Spinal cord (tissue), 10 donors: ENCODE data around the gene ESAM. TPM values are rescaled to one million over a fixed set of nuclear protein-coding genes. Genes with fewer than 3 reads are reported as not detected.
A peak's percentile ranks its signal among the peaks of the same experiment; 100 is the strongest.
"Not testable (repeated sequence)": the region's sequence is repeated elsewhere in the genome, so short reads cannot be mapped to it uniquely, and the experiment has no call there.

Source experiments
- DNase-seq, 6 donors: peaks; one replicate each; pipeline versions ENCODE4 v3.0.0 to v3.0.0-alpha.2; 2013 to 2015; ENCODE audit warnings: low spot score in 6 of 6, low read depth in 4 of 6
- H3K27ac ChIP-seq: one replicate; pipeline ENCODE4 v1.5.1; 2013; ENCODE audit warnings: low read depth, low read length, control low read depth
- H3K27me3 ChIP-seq: one replicate; pipeline ENCODE4 v1.6.1; 2013; ENCODE audit warnings: low read length; ENCODE audit not compliant: control insufficient read depth, insufficient read depth
- H3K36me3 ChIP-seq: one replicate; pipeline ENCODE4 v1.6.1; 2013; ENCODE audit warnings: low read length; ENCODE audit not compliant: control insufficient read depth, insufficient read depth
- H3K4me1 ChIP-seq: one replicate; pipeline ENCODE4 v1.6.1; 2013; ENCODE audit warnings: low read length; ENCODE audit not compliant: control insufficient read depth, insufficient read depth
- H3K4me3 ChIP-seq: one replicate; pipeline ENCODE4 v1.5.1; 2013; ENCODE audit warnings: low read depth, low read length, control low read depth
- H3K9me3 ChIP-seq: one replicate; pipeline ENCODE4 v1.6.1; 2013; ENCODE audit warnings: low read length; ENCODE audit not compliant: control insufficient read depth, insufficient read depth
- WGBS: methylation state at CpG from one replicate; pipeline ENCODE4 v1.1.5; 2013; ENCODE audit warnings: missing lambda C conversion rate; ENCODE audit not compliant: insufficient coverage; 5-methylcytosine and 5-hydroxymethylcytosine counted together
- polyA plus RNA-seq, 2 donors: library from polyadenylated mRNA; unstranded; fragments of 120-200 nt; gene quantifications; one replicate each; pipeline ENCODE4 v1.2.1, GENCODE V29; 2013; ENCODE audit not compliant: insufficient read length in 2 of 2
- total RNA-seq, 2 donors: library from RNA; depleted of rRNA in 1 of 2; stranded (reverse); fragments of 120-200 nt in 1 of 2; fragments of >200 nt in 1 of 2; gene quantifications; one replicate each; pipeline versions ENCODE4 v1.2.3 to v1.2.4, GENCODE V29; 2013 to 2014
- donor health status: healthy.

The ESAM gene
- total and polyA plus RNA-seq, 4 donors = 9.5 to 43.1 (median 30.7) TPM

- Histone ChIP-seq H3K27ac (no peak overlapping the region), H3K36me3 (no peaks in the 10 kb centered on the region), H3K9me3 (no peaks in the 10 kb centered on the region), H3K27me3 (no peaks in the 10 kb centered on the region), H3K4me1 (no peaks in the 10 kb centered on the region), H3K4me3 (no peak overlapping the region)
- no peak for DNase-seq
- WGBS = 79% methylated on average over 2 of the region's 2 CpGs
These were observed 16.2 kb upstream of the ESAM start for GRCh38 chr11:124778281-124778680.

- H3K27ac ChIP-seq = no peak overlapping the region
- no peak for DNase-seq
- H3K27me3 ChIP-seq = no peaks in the 10 kb centered on the region
- H3K36me3 ChIP-seq = peaks cover 4% of the 10 kb centered on the region
- H3K4me1 ChIP-seq = no peaks in the 10 kb centered on the region
- H3K4me3 ChIP-seq = no peak overlapping the region
- H3K9me3 ChIP-seq = no peaks in the 10 kb centered on the region
- WGBS = 92% methylated on average over 6 of the region's 7 CpGs
These were observed 15.0 kb upstream of the ESAM start for GRCh38 chr11:124776865-124777645.

- not testable (repeated sequence) for H3K4me1 ChIP-seq, H3K9me3 ChIP-seq, H3K27me3 ChIP-seq, H3K4me3 ChIP-seq, H3K27ac ChIP-seq, DNase-seq
- peaks cover 21% of the 10 kb centered on the region for H3K36me3 ChIP-seq
- 100% methylated on average over 5 of the region's 6 CpGs for WGBS
These were observed 8.9 kb upstream of the ESAM start for GRCh38 chr11:124770959-124771358.

- Histone ChIP-seq H3K27ac (no peak overlapping the region), H3K36me3 (peaks cover 21% of the 10 kb centered on the region), H3K9me3 (no peaks in the 10 kb centered on the region), H3K4me3 (no peak overlapping the region), H3K27me3 (no peaks in the 10 kb centered on the region), H3K4me1 (no peaks in the 10 kb centered on the region)
- no peak for DNase-seq
- 98% methylated on average over 8 of the region's 8 CpGs for WGBS
These were observed 8.0 kb upstream of the ESAM start for GRCh38 chr11:124769806-124770774.

GRCh38 chr11:124768914-124769313 is 6.8 kb upstream of the ESAM start:
- WGBS = 87% methylated on average over 5 of the region's 8 CpGs
- H3K27ac ChIP-seq = no peak overlapping the region
- H3K4me1 ChIP-seq = no peaks in the 10 kb centered on the region
- no peak for DNase-seq
- H3K9me3 ChIP-seq = no peaks in the 10 kb centered on the region
- H3K4me3 ChIP-seq = no peak overlapping the region
- H3K27me3 ChIP-seq = no peaks in the 10 kb centered on the region
- peaks cover 21% of the 10 kb centered on the region for H3K36me3 ChIP-seq

DNA sequence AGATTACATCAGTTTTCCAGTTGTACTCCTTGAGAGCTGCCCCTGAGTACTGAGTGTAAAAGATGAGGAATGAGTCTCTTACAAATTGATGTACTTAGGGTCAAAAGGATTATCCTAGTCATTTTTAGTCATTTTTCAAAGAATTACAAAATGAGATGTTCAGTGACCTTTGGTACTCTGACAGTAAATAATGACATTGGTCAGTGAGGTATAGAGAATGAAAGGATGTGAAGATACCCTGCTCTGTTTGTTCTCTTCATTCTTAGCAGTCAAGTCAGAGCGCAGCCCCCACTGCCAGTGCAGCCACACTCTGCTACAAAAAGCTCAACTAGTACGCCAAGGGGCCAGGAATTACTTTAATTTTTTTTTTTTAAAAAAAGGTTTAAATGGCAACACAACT is 4.1 kb upstream of the ESAM start:
- WGBS = no CpG with 5 or more reads among the region's 2 CpGs
- DNase-seq = no peak
- H3K27me3 ChIP-seq = peaks cover 18% of the 10 kb centered on the region
- H3K36me3 ChIP-seq = peaks cover 13% of the 10 kb centered on the region
- H3K9me3 ChIP-seq = no peaks in the 10 kb centered on the region
- no peak overlapping the region for H3K4me3 ChIP-seq
- H3K27ac ChIP-seq = no peak overlapping the region
- peaks cover 17% of the 10 kb centered on the region for H3K4me1 ChIP-seq

- 3% methylated on average over 17 of the region's 21 CpGs for WGBS
- H3K36me3 ChIP-seq = peaks cover 3% of the 10 kb centered on the region
- H3K9me3 ChIP-seq = no peaks in the 10 kb centered on the region
- peak overlapping the region; percentile 30 for H3K4me3 ChIP-seq
- no peak overlapping the region for H3K27ac ChIP-seq
- peak in 5 of 6 donors; percentile 63 to 94 (median 80) for DNase-seq
- H3K4me1 ChIP-seq = peaks cover 41% of the 10 kb centered on the region
- peaks cover 46% of the 10 kb centered on the region for H3K27me3 ChIP-seq
These were observed 1.3 kb upstream of the ESAM start for GRCh38 chr11:124763156-124763947.

DNA sequence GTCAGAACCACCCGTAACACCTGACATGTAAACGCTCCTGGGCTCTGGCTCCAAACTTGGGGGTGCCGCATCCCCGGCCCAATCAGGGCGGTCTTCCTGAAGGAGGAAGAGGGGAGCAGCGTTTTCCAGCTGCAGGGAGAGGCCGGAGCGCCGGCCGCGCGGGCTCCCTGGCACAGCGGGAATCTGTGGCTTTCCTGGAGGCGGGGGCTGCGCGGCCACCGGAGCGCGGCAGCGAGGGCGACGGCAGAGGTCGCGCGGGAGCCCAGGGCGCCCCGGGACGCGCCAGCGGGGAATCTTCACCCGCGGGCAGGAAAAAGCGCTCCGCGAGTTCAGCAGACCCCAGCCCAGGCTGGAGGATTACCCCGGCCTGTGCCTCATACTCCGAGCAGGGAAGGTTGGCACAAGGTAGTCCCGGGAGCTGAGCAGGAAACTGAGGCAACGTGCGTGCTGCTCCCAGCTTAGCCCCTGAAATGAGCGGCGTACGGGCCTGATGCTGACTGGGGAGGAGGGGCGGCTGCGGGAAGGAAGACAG is 600 bp upstream of the ESAM start:
- H3K4me3 ChIP-seq = peak overlapping the region; percentile 30
- H3K27me3 ChIP-seq = peaks cover 52% of the 10 kb centered on the region
- H3K27ac ChIP-seq = no peak overlapping the region
- DNase-seq = peak in 1 of 6 donors; percentile 14
- peaks cover 3% of the 10 kb centered on the region for H3K36me3 ChIP-seq
- H3K4me1 ChIP-seq = peaks cover 45% of the 10 kb centered on the region
- 2% methylated on average over 45 of the region's 45 CpGs for WGBS
- H3K9me3 ChIP-seq = no peaks in the 10 kb centered on the region
